PFSK-1 (cell line): ENCODE measurements around the gene SLC13A5.

ENCODE experiments used
- FOXP2 ChIP-seq: optimal IDR thresholded peaks from 2 replicates; pipeline ENCODE3; 2011; ENCODE audit warnings: borderline replicate concordance, control low read depth, inconsistent platforms; ENCODE audit not compliant: insufficient read depth; ENCODE audit errors: extremely low read length, extremely low read depth
- POLR2AphosphoS5 ChIP-seq: IDR thresholded peaks from 2 replicates; pipeline ENCODE4 v1.6.1; 2012; ENCODE audit warnings: low read depth, mild to moderate bottlenecking, control low read depth, low read length, moderate library complexity
- SIN3A ChIP-seq: IDR thresholded peaks from 2 replicates; pipeline ENCODE4 v1.6.1; 2012; ENCODE audit warnings: mild to moderate bottlenecking, low read length, moderate library complexity, borderline replicate concordance; ENCODE audit not compliant: insufficient read depth
- TAF1 ChIP-seq: IDR thresholded peaks from 2 replicates; pipeline ENCODE4 v1.6.1; 2012; ENCODE audit warnings: low read length, control low read depth, borderline replicate concordance; ENCODE audit not compliant: insufficient read depth
- TF ChIP-seq, protein P1 (sequence below), 2 experiments: IDR thresholded peaks; 2 replicates each; pipeline versions ENCODE4 v1.6.1 to v1.8.0; 2011 to 2012; ENCODE audit warnings: low read depth in 2 of 2, low read length in 2 of 2, control low read depth in 1 of 2, inconsistent platforms in 1 of 2, mild to moderate bottlenecking in 1 of 2, moderate library complexity in 1 of 2; ENCODE audit not compliant: insufficient read depth in 1 of 2

SLC13A5 gene

GRCh38 chr17:6676802-6677157 lies 36.4 kb downstream of the SLC13A5 start:
- TF ChIP-seq TAF1 (no peak), FOXP2 (no peak), POLR2AphosphoS5 (no peak), SIN3A (no peak)
- TF ChIP-seq, protein P1, sequence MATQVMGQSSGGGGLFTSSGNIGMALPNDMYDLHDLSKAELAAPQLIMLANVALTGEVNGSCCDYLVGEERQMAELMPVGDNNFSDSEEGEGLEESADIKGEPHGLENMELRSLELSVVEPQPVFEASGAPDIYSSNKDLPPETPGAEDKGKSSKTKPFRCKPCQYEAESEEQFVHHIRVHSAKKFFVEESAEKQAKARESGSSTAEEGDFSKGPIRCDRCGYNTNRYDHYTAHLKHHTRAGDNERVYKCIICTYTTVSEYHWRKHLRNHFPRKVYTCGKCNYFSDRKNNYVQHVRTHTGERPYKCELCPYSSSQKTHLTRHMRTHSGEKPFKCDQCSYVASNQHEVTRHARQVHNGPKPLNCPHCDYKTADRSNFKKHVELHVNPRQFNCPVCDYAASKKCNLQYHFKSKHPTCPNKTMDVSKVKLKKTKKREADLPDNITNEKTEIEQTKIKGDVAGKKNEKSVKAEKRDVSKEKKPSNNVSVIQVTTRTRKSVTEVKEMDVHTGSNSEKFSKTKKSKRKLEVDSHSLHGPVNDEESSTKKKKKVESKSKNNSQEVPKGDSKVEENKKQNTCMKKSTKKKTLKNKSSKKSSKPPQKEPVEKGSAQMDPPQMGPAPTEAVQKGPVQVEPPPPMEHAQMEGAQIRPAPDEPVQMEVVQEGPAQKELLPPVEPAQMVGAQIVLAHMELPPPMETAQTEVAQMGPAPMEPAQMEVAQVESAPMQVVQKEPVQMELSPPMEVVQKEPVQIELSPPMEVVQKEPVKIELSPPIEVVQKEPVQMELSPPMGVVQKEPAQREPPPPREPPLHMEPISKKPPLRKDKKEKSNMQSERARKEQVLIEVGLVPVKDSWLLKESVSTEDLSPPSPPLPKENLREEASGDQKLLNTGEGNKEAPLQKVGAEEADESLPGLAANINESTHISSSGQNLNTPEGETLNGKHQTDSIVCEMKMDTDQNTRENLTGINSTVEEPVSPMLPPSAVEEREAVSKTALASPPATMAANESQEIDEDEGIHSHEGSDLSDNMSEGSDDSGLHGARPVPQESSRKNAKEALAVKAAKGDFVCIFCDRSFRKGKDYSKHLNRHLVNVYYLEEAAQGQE (IDR thresholded peaks at IDR 0.05; ENCODE audit: insufficient read depth in 1 of 2, low read depth in 2 of 2, low read length in 2 of 2): no peak

GRCh38 chr17:6675201-6675825 lies 37.9 kb downstream of the SLC13A5 start:
- TF ChIP-seq, protein P1 (IDR thresholded peaks at IDR 0.05; ENCODE audit: insufficient read depth in 1 of 2, low read depth in 2 of 2, low read length in 2 of 2): no peak

- TF ChIP-seq TAF1 (no peak), SIN3A (no peak), POLR2AphosphoS5 (no peak), FOXP2 (no peak)
- TF ChIP-seq, protein P1 (IDR thresholded peaks at IDR 0.05; ENCODE audit: insufficient read depth in 1 of 2, low read depth in 2 of 2, low read length in 2 of 2): no peak
These were observed 38.6 kb downstream of the SLC13A5 start for GRCh38 chr17:6674586-6674985.

GRCh38 chr17:6671431-6671830 lies 41.7 kb downstream of the SLC13A5 start:
- TF ChIP-seq SIN3A (no peak), TAF1 (no peak), POLR2AphosphoS5 (no peak), FOXP2 (no peak)
- TF ChIP-seq, protein P1 (IDR thresholded peaks at IDR 0.05; ENCODE audit: insufficient read depth in 1 of 2, low read depth in 2 of 2, low read length in 2 of 2): no peak

DNA sequence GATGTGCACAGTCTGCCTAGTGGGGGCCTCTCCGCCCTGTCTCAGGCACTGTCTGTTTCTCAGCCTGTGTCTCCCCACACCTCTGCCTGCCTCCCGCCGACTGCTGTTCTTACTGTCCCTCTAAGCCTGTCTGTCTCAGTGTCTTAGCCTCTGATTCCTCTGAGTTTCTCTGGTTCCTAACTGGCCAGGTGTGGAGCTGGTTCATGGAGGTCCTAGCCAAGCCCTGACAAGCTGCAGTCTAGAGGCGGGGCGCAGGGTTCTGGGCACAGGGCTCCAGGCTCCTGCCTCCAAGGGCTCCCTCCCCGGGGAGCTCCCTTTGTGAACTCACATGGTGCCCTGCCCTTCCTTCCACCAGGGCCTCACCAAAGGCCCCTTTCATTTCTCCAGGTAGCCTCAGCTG lies 42.2 kb downstream of the SLC13A5 start:
- no peak for TF ChIP-seq FOXP2
- TF ChIP-seq SIN3A: no peak
- no peak for TF ChIP-seq POLR2AphosphoS5
- no peak for TF ChIP-seq TAF1
- TF ChIP-seq, protein P1 (IDR thresholded peaks at IDR 0.05; ENCODE audit: insufficient read depth in 1 of 2, low read depth in 2 of 2, low read length in 2 of 2): no peak
